ENCODE data around the gene CHRNA5.

DNA sequence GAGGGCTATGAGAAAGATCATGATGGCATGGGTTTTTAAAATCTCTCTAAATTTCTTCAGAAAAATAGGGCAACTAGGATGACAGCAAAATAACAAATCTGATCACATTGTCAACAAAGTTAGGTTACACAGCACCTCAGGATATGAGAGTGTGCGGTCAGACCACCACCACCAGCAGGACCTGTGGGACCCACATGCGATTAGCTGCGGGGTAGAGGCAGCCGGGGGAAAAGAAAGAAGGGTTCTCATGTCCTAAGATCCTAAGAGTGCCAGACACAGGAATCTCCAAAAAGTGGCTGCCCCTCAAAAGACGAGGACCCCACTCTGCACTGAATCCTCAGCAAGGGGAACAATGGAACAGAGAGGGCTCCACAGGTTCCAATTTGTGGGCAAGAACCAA is 39.9 kb downstream of the CHRNA5 start:
- TF ChIP-seq POLR2A (conservative IDR thresholded peaks at IDR 0.05), result no peak
- TF ChIP-seq, protein P1, sequence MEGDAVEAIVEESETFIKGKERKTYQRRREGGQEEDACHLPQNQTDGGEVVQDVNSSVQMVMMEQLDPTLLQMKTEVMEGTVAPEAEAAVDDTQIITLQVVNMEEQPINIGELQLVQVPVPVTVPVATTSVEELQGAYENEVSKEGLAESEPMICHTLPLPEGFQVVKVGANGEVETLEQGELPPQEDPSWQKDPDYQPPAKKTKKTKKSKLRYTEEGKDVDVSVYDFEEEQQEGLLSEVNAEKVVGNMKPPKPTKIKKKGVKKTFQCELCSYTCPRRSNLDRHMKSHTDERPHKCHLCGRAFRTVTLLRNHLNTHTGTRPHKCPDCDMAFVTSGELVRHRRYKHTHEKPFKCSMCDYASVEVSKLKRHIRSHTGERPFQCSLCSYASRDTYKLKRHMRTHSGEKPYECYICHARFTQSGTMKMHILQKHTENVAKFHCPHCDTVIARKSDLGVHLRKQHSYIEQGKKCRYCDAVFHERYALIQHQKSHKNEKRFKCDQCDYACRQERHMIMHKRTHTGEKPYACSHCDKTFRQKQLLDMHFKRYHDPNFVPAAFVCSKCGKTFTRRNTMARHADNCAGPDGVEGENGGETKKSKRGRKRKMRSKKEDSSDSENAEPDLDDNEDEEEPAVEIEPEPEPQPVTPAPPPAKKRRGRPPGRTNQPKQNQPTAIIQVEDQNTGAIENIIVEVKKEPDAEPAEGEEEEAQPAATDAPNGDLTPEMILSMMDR (IDR thresholded peaks at IDR 0.05 in 2 of 3, conservative IDR thresholded peaks at IDR 0.05 in 1 of 3; ENCODE audit: insufficient read depth in 2 of 3, low read depth in 1 of 3, low read length in 3 of 3), result no peak
- TF ChIP-seq, protein P2, sequence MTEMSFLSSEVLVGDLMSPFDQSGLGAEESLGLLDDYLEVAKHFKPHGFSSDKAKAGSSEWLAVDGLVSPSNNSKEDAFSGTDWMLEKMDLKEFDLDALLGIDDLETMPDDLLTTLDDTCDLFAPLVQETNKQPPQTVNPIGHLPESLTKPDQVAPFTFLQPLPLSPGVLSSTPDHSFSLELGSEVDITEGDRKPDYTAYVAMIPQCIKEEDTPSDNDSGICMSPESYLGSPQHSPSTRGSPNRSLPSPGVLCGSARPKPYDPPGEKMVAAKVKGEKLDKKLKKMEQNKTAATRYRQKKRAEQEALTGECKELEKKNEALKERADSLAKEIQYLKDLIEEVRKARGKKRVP (CRISPR knock-in tag; IDR thresholded peaks at IDR 0.05), result no peak
- TF ChIP-seq CHD2 (IDR thresholded peaks at IDR 0.05; ENCODE audit: low read depth, low read length), result no peak
- TF ChIP-seq EP300 (IDR thresholded peaks at IDR 0.05; ENCODE audit: low read length), result no peak
- no peak for TF ChIP-seq KDM1A (IDR thresholded peaks at IDR 0.05)

Data from K562 (cell line).